K562 (cell line): ENCODE measurements around the gene KIF6. TPM values are rescaled to one million over a fixed set of nuclear protein-coding genes. Genes with fewer than 3 reads are reported as not detected.

Experiments used
- ATAC-seq: fragments of 200-7000 bp; cut with Tn5 transposase; 3 replicates; pipeline ENCODE4 v1.9.1; 2020; ENCODE audit warnings: moderate library complexity
- BruUV-seq: library from RNA; stranded (reverse); fragments of 400-500 nt; replicated peaks from 2 replicates; lab custom pipeline; 2021; lab: Mats Ljungman, UMichigan
- CTCF ChIA-PET: fragments of 300-600 bp; formaldehyde crosslinking; extraction: SDS; loops from one replicate; lab custom pipeline; 2021; ENCODE audit warnings: low intra/inter-chr PET ratio; lab: Yijun Ruan, JAX
- POLR2A ChIA-PET: fragments of 300-600, 350-650 bp; sonication (Branson Sonifier 250); formaldehyde crosslinking; extraction: SDS; loops from one replicate; lab custom pipeline; 2021; ENCODE audit warnings: antibody characterized with exemption, inconsistent platforms; lab: Yijun Ruan, JAX
- DNase-seq, 4 experiments: peaks; one replicate each; pipeline versions ENCODE4 v3.0.0 to v3.0.0-alpha.2; 2011 to 2018; ENCODE audit warnings: low spot score in 3 of 4, mixed read lengths in 3 of 4; ENCODE audit errors: extremely low read depth in 1 of 4
- FAIRE-seq: peaks from 2 replicates; lab custom pipeline; 2011; peaks lifted over from hg19 to GRCh38; lab: Jason Lieb, UNC
- H2AFZ ChIP-seq: 2 replicates; pipeline ENCODE4 v1.6.0; 2011; ENCODE audit warnings: low read depth, low read length, control low read depth, inconsistent platforms
- H3K27ac ChIP-seq: fragments of 200-600 bp; 3 replicates; pipeline ENCODE4 v1.8.0; 2011; ENCODE audit warnings: low read depth, mild to moderate bottlenecking, control low read depth, inconsistent platforms, low read length, moderate library complexity, mixed read lengths; ENCODE audit errors: extremely low read depth
- H3K27me3 ChIP-seq, 2 experiments: fragments of 300-600 bp in 1 of 2; 2 replicates in 1 of 2; 3 replicates in 1 of 2; pipeline versions ENCODE4 v1.6.0 to v1.8.0; 2011; ENCODE audit warnings: inconsistent platforms in 2 of 2, low read length in 2 of 2, mild to moderate bottlenecking in 1 of 2, mixed read lengths in 1 of 2, moderate library complexity in 1 of 2; ENCODE audit not compliant: control insufficient read depth in 2 of 2, insufficient read depth in 2 of 2
- H3K36me3 ChIP-seq: fragments of 300-600 bp; 3 replicates; pipeline ENCODE4 v1.8.0; 2011; ENCODE audit warnings: mild to moderate bottlenecking, low read length, inconsistent platforms; ENCODE audit not compliant: control insufficient read depth, insufficient read depth
- H3K4me1 ChIP-seq, 2 experiments: fragments of 200-600 bp in 1 of 2; replicated peaks in 1 of 2; 2 replicates in 1 of 2; 3 replicates in 1 of 2; pipeline versions ENCODE4 v1.5.1 to v1.8.0; 2011; ENCODE audit warnings: inconsistent platforms in 2 of 2, low read length in 2 of 2, mild to moderate bottlenecking in 1 of 2, mixed read lengths in 1 of 2, moderate library complexity in 1 of 2; ENCODE audit not compliant: control insufficient read depth in 2 of 2, insufficient read depth in 2 of 2
- H3K4me2 ChIP-seq: 2 replicates; pipeline ENCODE4 v1.6.1; 2011; ENCODE audit warnings: low read length, control low read depth, inconsistent platforms, mixed read lengths; ENCODE audit not compliant: insufficient read depth
- H3K4me3 ChIP-seq: fragments of 200-600 bp; sonication (generic), shearing (Covaris generic); 2 replicates; pipeline ENCODE4 v1.5.1; 2016; ENCODE audit warnings: control low read depth, inconsistent platforms
- H3K79me2 ChIP-seq: fragments of 200-600 bp; 3 replicates; pipeline ENCODE4 v1.8.0; 2011; ENCODE audit warnings: low read length, inconsistent platforms; ENCODE audit not compliant: control insufficient read depth, insufficient read depth
- H3K9ac ChIP-seq, 2 experiments: 2 replicates each; pipeline versions ENCODE4 v1.6.0 to v1.6.1; 2011; ENCODE audit warnings: low read depth in 2 of 2, low read length in 2 of 2, control low read depth in 1 of 2, inconsistent platforms in 1 of 2, mild to moderate bottlenecking in 1 of 2, mixed read lengths in 1 of 2; ENCODE audit not compliant: insufficient read depth in 1 of 2
- H3K9me1 ChIP-seq: one replicate; pipeline ENCODE4 v1.6.0; 2011; ENCODE audit warnings: inconsistent platforms, mild to moderate bottlenecking, low read length, moderate library complexity; ENCODE audit not compliant: control insufficient read depth, insufficient read depth
- H3K9me3 ChIP-seq: replicated peaks from 2 replicates; pipeline ENCODE4 v1.5.1; 2011; ENCODE audit warnings: low read depth, low read length, inconsistent platforms; ENCODE audit not compliant: control insufficient read depth, insufficient read depth
- H4K20me1 ChIP-seq: replicated peaks from 2 replicates; pipeline ENCODE4 v1.6.1; 2011; ENCODE audit warnings: low read length, inconsistent platforms, mixed read lengths; ENCODE audit not compliant: control insufficient read depth, insufficient read depth
- ARID3A ChIP-seq: IDR thresholded peaks from 2 replicates; pipeline ENCODE4 v1.6.1; 2012; ENCODE audit warnings: low read depth, low read length, improper control_type of control experiment, borderline replicate concordance
- CREB3 ChIP-seq: fragments of 450-650 bp; conservative IDR thresholded peaks from 2 replicates; pipeline ENCODE4 v1.6.1; 2016; ENCODE audit warnings: missing genetic modification characterization, low read depth, mild to moderate bottlenecking, missing compliant biosample characterization, moderate library complexity
- CSDE1 ChIP-seq, 2 experiments: fragments of 450-650 bp; IDR thresholded peaks; 2 replicates each; pipeline ENCODE4 v1.6.1; 2016; ENCODE audit warnings: mild to moderate bottlenecking in 1 of 2
- CTCF ChIP-seq, 3 experiments: IDR thresholded peaks in 2 of 3; conservative IDR thresholded peaks in 1 of 3; 2 replicates each; pipeline ENCODE4 v1.5.1; 2011 to 2012; ENCODE audit warnings: low read length in 3 of 3, mild to moderate bottlenecking in 3 of 3, control low read depth in 2 of 3, improper control_type of control experiment in 1 of 3, inconsistent platforms in 1 of 3, low read depth in 1 of 3, mixed read lengths in 1 of 3, moderate library complexity in 1 of 3; ENCODE audit not compliant: insufficient read depth in 2 of 3
- DACH1 ChIP-seq: fragments of 450-650 bp; IDR thresholded peaks from 2 replicates; pipeline ENCODE4 v1.6.1; 2018; ENCODE audit not compliant: partially characterized antibody
- DMBX1 ChIP-seq: fragments of 250-450 bp; sonication (Bioruptor Pico); IDR thresholded peaks from 2 replicates; pipeline ENCODE4 v1.8.0; 2022; ENCODE audit warnings: inconsistent platforms, mild to moderate bottlenecking, moderate library complexity, borderline replicate concordance
- ESRRB ChIP-seq: fragments of 250-450 bp; sonication (Bioruptor Pico); IDR thresholded peaks from 2 replicates; pipeline ENCODE4 v1.5.0; 2020; ENCODE audit warnings: mild to moderate bottlenecking, moderate library complexity, borderline replicate concordance
- ILF3 ChIP-seq: fragments of 450-650 bp; IDR thresholded peaks from 2 replicates; pipeline ENCODE4 v1.6.1; 2018; ENCODE audit warnings: antibody characterized with exemption, mild to moderate bottlenecking, moderate library complexity, borderline replicate concordance
- JUNB ChIP-seq: fragments of 450-650 bp; formaldehyde crosslinking; conservative IDR thresholded peaks from 2 replicates; pipeline ENCODE4 v1.4.0; 2020; ENCODE audit warnings: mild to moderate bottlenecking
- TAF1 ChIP-seq: IDR thresholded peaks from 2 replicates; pipeline ENCODE4 v1.6.1; 2011; ENCODE audit warnings: mild to moderate bottlenecking, low read length, moderate library complexity; ENCODE audit not compliant: insufficient read depth, control insufficient read depth, severe bottlenecking; ENCODE audit errors: extremely low read depth
- TCF7L2 ChIP-seq: fragments of 150-350 bp; IDR thresholded peaks from 2 replicates; pipeline ENCODE4 v1.6.1; 2016; ENCODE audit warnings: low read depth, mild to moderate bottlenecking, low read length, moderate library complexity
- ZNF347 ChIP-seq: fragments of 450-650 bp; formaldehyde crosslinking; IDR thresholded peaks from 2 replicates; pipeline ENCODE4 v1.4.0; 2020; ENCODE audit warnings: low read depth, mild to moderate bottlenecking, moderate library complexity
- ZNF75A ChIP-seq: fragments of 450-650 bp; formaldehyde crosslinking; IDR thresholded peaks from 2 replicates; pipeline ENCODE4 v1.4.0; 2020; ENCODE audit warnings: mild to moderate bottlenecking
- ZNF778 ChIP-seq: fragments of 450-650 bp; formaldehyde crosslinking; IDR thresholded peaks from 2 replicates; pipeline ENCODE4 v1.4.0; 2020; ENCODE audit warnings: mild to moderate bottlenecking, moderate library complexity
- WGBS: fragments of 100-300 bp; shearing (Covaris generic); methylation state at CpG from one replicate; pipeline ENCODE4 v1.1.6; 2016; ENCODE audit warnings: low coverage, mixed read lengths; ENCODE audit not compliant: insufficient coverage; ENCODE audit errors: missing lambda C conversion rate; 5-methylcytosine and 5-hydroxymethylcytosine counted together
- in situ Hi-C: fragments of 300-500 bp; cut with MboI; formaldehyde crosslinking; loops from 4 replicates; pipeline ENCODE4 v1.15.0; 2018; ENCODE audit warnings: inconsistent platforms, mixed read lengths
- intact Hi-C: fragments of 100-400 bp; cut with micrococcal nuclease; formaldehyde crosslinking; loops from 2 replicates; pipeline ENCODE4 v1.14.2; 2022
- polyA plus RNA-seq, 8 experiments: library from polyadenylated mRNA; depleted of rRNA in 4 of 8; stranded (reverse) in 5 of 8; unstranded in 3 of 8; fragments of >200 nt; fragmentation: Nextera tagmentation in 2 of 8; fragmentation: Illumina TruSeq in 1 of 8; extraction: Ambion mirVana in 2 of 8; extraction: Trizol in 1 of 8; gene quantifications; 2 replicates each; pipeline versions ENCODE4 v1.2.1 to v1.2.3, GENCODE V29; 2011 to 2014; ENCODE audit warnings: inconsistent platforms in 1 of 8, missing spikeins in 1 of 8
- total RNA-seq, 7 experiments: library from RNA; depleted of rRNA in 6 of 7; stranded (reverse); fragments of >200 nt in 6 of 7; fragmentation: Illumina TruSeq in 2 of 7; extraction: Trizol in 2 of 7; gene quantifications; 2 replicates each; pipeline versions ENCODE4 v1.2.1 to v1.2.3, GENCODE V29; 2011 to 2021; ENCODE audit warnings: low replicate concordance in 1 of 7

Gene KIF6
- total and polyA plus RNA-seq, 9 of the 15 experiments (the other 6 are each of a cell fraction or from before 2014, with no cell fraction given), result not detected

GRCh38 chr6:39585641-39586040 lies 139.6 kb downstream of the KIF6 start (continued):
- TF ChIP-seq CTCF (IDR thresholded peaks at IDR 0.05 in 2 of 3, conservative IDR thresholded peaks at IDR 0.05 in 1 of 3; ENCODE audit: insufficient read depth in 2 of 3, low read depth in 1 of 3, low read length in 3 of 3) (no peak), ILF3 (no peak), TCF7L2 (no peak)

- no peaks in the 10 kb centered on the region for H3K36me3 ChIP-seq
- H3K9me1 ChIP-seq, result no peaks in the 10 kb centered on the region
- CTCF ChIA-PET, result no interaction called here
- intact Hi-C loops, result no loop called here
- FAIRE-seq, result no peak
- DNase-seq, result no peak
- H4K20me1 ChIP-seq, result no peaks in the 10 kb centered on the region
- H3K9ac ChIP-seq, result no peak overlapping the region
- POLR2A ChIA-PET, result interaction anchor here (1.2 kb wide), 1 partner anchor 20 kb away, joined by 3 read pairs; no protein-coding TSS in a partner anchor
- no TSS peak for BruUV-seq
- H3K4me3 ChIP-seq, result no peak overlapping the region
- in situ Hi-C loops, result no loop called here
- no peaks in the 10 kb centered on the region for H3K79me2 ChIP-seq
- no peaks in the 10 kb centered on the region for H3K4me1 ChIP-seq
- H3K9me3 ChIP-seq, result no peaks in the 10 kb centered on the region
- no peak for ATAC-seq
- no peak overlapping the region for H3K27ac ChIP-seq
- no peak overlapping the region for H3K4me2 ChIP-seq
- no peaks in the 10 kb centered on the region; a peak in 1 of 5 replicates for H3K27me3 ChIP-seq
- 0% methylated on average over 6 of the region's 6 CpGs for WGBS
- no peak overlapping the region for H2AFZ ChIP-seq
- TF ChIP-seq DACH1 (no peak), CREB3 (tag) (no peak), ZNF75A (CRISPR knock-in tag) (no peak), DMBX1 (CRISPR knock-in tag) (no peak), JUNB (CRISPR knock-in tag) (no peak), ESRRB (CRISPR knock-in tag) (no peak), CSDE1 (IDR thresholded peaks at IDR 0.05) (no peak), ARID3A (no peak), ZNF347 (no peak), TAF1 (no peak), ZNF778 (CRISPR knock-in tag) (no peak)
These were observed 147.6 kb downstream of the KIF6 start for GRCh38 chr6:39577446-39578165.
